Mesothelial cell of epicardium (in vitro differentiated cells): Measurements from ENCODE around the gene RGS8. TPM values are rescaled to one million over a fixed set of nuclear protein-coding genes. Genes with fewer than 3 reads are reported as not detected.

ENCODE experiments used
- DNase-seq, 2 experiments: peaks; one replicate each; pipeline ENCODE4 v3.0.0; 2021; ENCODE audit warnings: low spot score in 2 of 2; ENCODE audit not compliant: unreplicated experiment in 2 of 2
- H3K27ac Mint-ChIP-seq: 2 replicates; pipeline ENCODE4 v1.8.0; 2021; ENCODE audit warnings: mixed read lengths
- H3K27me3 Mint-ChIP-seq: 2 replicates; pipeline ENCODE4 v1.8.0; 2021; ENCODE audit warnings: low read depth, mixed read lengths
- H3K36me3 Mint-ChIP-seq: 2 replicates; pipeline ENCODE4 v1.8.0; 2021; ENCODE audit warnings: mixed read lengths
- H3K4me1 Mint-ChIP-seq: 2 replicates; pipeline ENCODE4 v1.8.0; 2021; ENCODE audit warnings: mixed read lengths
- H3K4me3 Mint-ChIP-seq: 2 replicates; pipeline ENCODE4 v1.8.0; 2021; ENCODE audit warnings: mild to moderate bottlenecking, moderate library complexity, mixed read lengths
- H3K9me3 Mint-ChIP-seq: 2 replicates; pipeline ENCODE4 v1.8.0; 2021; ENCODE audit warnings: mixed read lengths
- CTCF ChIP-seq: fragments of 200-600 bp; sonication (generic); IDR thresholded peaks from one replicate; pipeline ENCODE4 v1.5.0; 2021; ENCODE audit warnings: antibody characterized with exemption; ENCODE audit not compliant: unreplicated experiment
- total RNA-seq: library from RNA; stranded (reverse); gene quantifications from 3 replicates; pipeline ENCODE4 v1.2.1, GENCODE V29; 2021

RGS8 gene
- total RNA-seq, 1 donor from 2014 or later: not detected

- no peak overlapping the region for H3K4me3 Mint-ChIP-seq
- no peaks in the 10 kb centered on the region for H3K9me3 Mint-ChIP-seq
- no peak for DNase-seq
- no peaks in the 10 kb centered on the region for H3K36me3 Mint-ChIP-seq
- H3K27me3 Mint-ChIP-seq: no peaks in the 10 kb centered on the region
- H3K27ac Mint-ChIP-seq: no peak overlapping the region
- no peaks in the 10 kb centered on the region for H3K4me1 Mint-ChIP-seq
- TF ChIP-seq CTCF: no peak
These were observed 25.5 kb upstream of the RGS8 start for GRCh38 chr1:182709855-182710254.

GRCh38 chr1:182709225-182709764, 24.9 kb upstream of the RGS8 start:
- no peak for DNase-seq
- Mint-ChIP-seq H3K4me1 (no peaks in the 10 kb centered on the region), H3K36me3 (no peaks in the 10 kb centered on the region), H3K27me3 (no peaks in the 10 kb centered on the region), H3K27ac (no peak overlapping the region), H3K4me3 (no peak overlapping the region), H3K9me3 (no peaks in the 10 kb centered on the region)
- TF ChIP-seq CTCF: no peak

- no peak overlapping the region for H3K27ac Mint-ChIP-seq
- peaks cover 4% of the 10 kb centered on the region for H3K4me1 Mint-ChIP-seq
- no peak for TF ChIP-seq CTCF
- no peak overlapping the region for H3K4me3 Mint-ChIP-seq
- H3K27me3 Mint-ChIP-seq: no peaks in the 10 kb centered on the region
- DNase-seq: no peak
- no peaks in the 10 kb centered on the region for H3K9me3 Mint-ChIP-seq
- H3K36me3 Mint-ChIP-seq: no peaks in the 10 kb centered on the region
These were observed 22.7 kb upstream of the RGS8 start for GRCh38 chr1:182707122-182707521.

- no peak overlapping the region for H3K27ac Mint-ChIP-seq
- no peaks in the 10 kb centered on the region for H3K27me3 Mint-ChIP-seq
- H3K9me3 Mint-ChIP-seq: no peaks in the 10 kb centered on the region
- H3K4me1 Mint-ChIP-seq: peaks cover 4% of the 10 kb centered on the region
- DNase-seq: no peak
- no peaks in the 10 kb centered on the region for H3K36me3 Mint-ChIP-seq
- no peak for TF ChIP-seq CTCF
- no peak overlapping the region for H3K4me3 Mint-ChIP-seq
These were observed 20.3 kb upstream of the RGS8 start for GRCh38 chr1:182704677-182705076.

- Mint-ChIP-seq H3K4me1 (peaks cover 9% of the 10 kb centered on the region), H3K27ac (no peak overlapping the region), H3K36me3 (no peaks in the 10 kb centered on the region), H3K4me3 (no peak overlapping the region), H3K9me3 (no peaks in the 10 kb centered on the region), H3K27me3 (no peaks in the 10 kb centered on the region)
- no peak for DNase-seq
- TF ChIP-seq CTCF: no peak
These were observed 19.2 kb upstream of the RGS8 start for GRCh38 chr1:182703539-182703938.

GRCh38 chr1:182702826-182703524, 18.6 kb upstream of the RGS8 start:
- H3K27ac Mint-ChIP-seq: no peak overlapping the region
- H3K4me3 Mint-ChIP-seq: no peak overlapping the region
- no peaks in the 10 kb centered on the region for H3K9me3 Mint-ChIP-seq
- no peak for TF ChIP-seq CTCF
- no peaks in the 10 kb centered on the region for H3K27me3 Mint-ChIP-seq
- peaks cover 9% of the 10 kb centered on the region for H3K4me1 Mint-ChIP-seq
- H3K36me3 Mint-ChIP-seq: no peaks in the 10 kb centered on the region
- DNase-seq: no peak
